ENCODE measurements around the gene CSPG5. TPM values are rescaled to one million over a fixed set of nuclear protein-coding genes. Genes with fewer than 3 reads are reported as not detected.
A peak's percentile ranks its signal among the peaks of the same experiment; 100 is the strongest.

Gene CSPG5
- total and polyA plus RNA-seq, 8 donors = 0.80 to 19.2 (median 1.2) TPM

- TF ChIP-seq CTCF (IDR thresholded peaks at IDR 0.05) = no peak
- intact Hi-C loops (cut with DNase I) = no loop called here
- Histone ChIP-seq H3K27me3 (no peaks in the 10 kb centered on the region), H3K4me3 (no peak overlapping the region), H3K9me3 (no peaks in the 10 kb centered on the region), H3K4me1 (no peaks in the 10 kb centered on the region), H3K36me3 (no peaks in the 10 kb centered on the region), H3K27ac (no peak overlapping the region)
- no peak for ATAC-seq
- DNase-seq = no peak
Measured at GRCh38 chr3:47565734-47566550, 12.7 kb downstream of the CSPG5 start.

- Histone ChIP-seq H3K4me1 (no peaks in the 10 kb centered on the region), H3K9me3 (no peaks in the 10 kb centered on the region), H3K27ac (no peak overlapping the region), H3K36me3 (no peaks in the 10 kb centered on the region), H3K27me3 (no peaks in the 10 kb centered on the region), H3K4me3 (no peak overlapping the region)
- ATAC-seq = no peak
- TF ChIP-seq CTCF (IDR thresholded peaks at IDR 0.05) = no peak
- intact Hi-C loops (cut with DNase I) = no loop called here
- no peak for DNase-seq
Measured at GRCh38 chr3:47556351-47556750, 22.3 kb downstream of the CSPG5 start.

- intact Hi-C loops (cut with DNase I) = no loop called here
- Histone ChIP-seq H3K4me3 (no peak overlapping the region), H3K27ac (no peak overlapping the region), H3K9me3 (no peaks in the 10 kb centered on the region), H3K27me3 (no peaks in the 10 kb centered on the region), H3K4me1 (no peaks in the 10 kb centered on the region), H3K36me3 (no peaks in the 10 kb centered on the region)
- no peak for DNase-seq
- no peak for ATAC-seq
- TF ChIP-seq CTCF (IDR thresholded peaks at IDR 0.05) = no peak
Measured at GRCh38 chr3:47554335-47554734, 24.3 kb downstream of the CSPG5 start.

- no peaks in the 10 kb centered on the region for H3K9me3 ChIP-seq
- no peaks in the 10 kb centered on the region for H3K27me3 ChIP-seq
Measured at GRCh38 chr3:47553407-47553806, 25.3 kb downstream of the CSPG5 start.

More at GRCh38 chr3:47553407-47553806, 25.3 kb downstream of the CSPG5 start:
- DNase-seq = peak in 2 of 4 donors; percentile 71 to 82
- intact Hi-C loops (cut with DNase I) = no loop called here
- no peak for TF ChIP-seq CTCF (IDR thresholded peaks at IDR 0.05)
- no peaks in the 10 kb centered on the region for H3K4me1 ChIP-seq
- no peak for ATAC-seq
- no peaks in the 10 kb centered on the region for H3K36me3 ChIP-seq
- H3K4me3 ChIP-seq = no peak overlapping the region
- no peak overlapping the region for H3K27ac ChIP-seq

Measured in left lung (tissue), 10 donors.